SKM-1 (cell line): Measurements from ENCODE around the gene FLRT1.
A peak's percentile ranks its signal among the peaks of the same experiment; 100 is the strongest.
"Not testable (repeated sequence)": the region's sequence is repeated elsewhere in the genome, so short reads cannot be mapped to it uniquely, and the experiment has no call there.

Source experiments
- DNase-seq: peaks from one replicate; lab custom pipeline; 2025; ENCODE audit not compliant: unreplicated experiment; lab: John Stamatoyannopoulos, UW

Gene FLRT1

GRCh38 chr11:64044730-64045393 is 9.1 kb downstream of the FLRT1 start:
- peak; percentile 20 for DNase-seq

GRCh38 chr11:64045700-64046099 is 10.0 kb downstream of the FLRT1 start:
- no peak for DNase-seq

GRCh38 chr11:64047373-64047772 is 11.6 kb downstream of the FLRT1 start:
- not testable (repeated sequence) for DNase-seq

- DNase-seq = no peak
Measured at GRCh38 chr11:64048042-64048854, 12.5 kb downstream of the FLRT1 start.

- no peak for DNase-seq
Measured at GRCh38 chr11:64049509-64049908, 13.8 kb downstream of the FLRT1 start.

- no peak for DNase-seq
Measured at GRCh38 chr11:64051297-64051696, 15.6 kb downstream of the FLRT1 start.

GRCh38 chr11:64052436-64052835 is 16.7 kb downstream of the FLRT1 start:
- DNase-seq = no peak

GRCh38 chr11:64052938-64053622 is 17.3 kb downstream of the FLRT1 start:
- DNase-seq = no peak

GRCh38 chr11:64053699-64054098 is 18.0 kb downstream of the FLRT1 start:
- DNase-seq = no peak

GRCh38 chr11:64055077-64055476 is 19.3 kb downstream of the FLRT1 start:
- no peak for DNase-seq

- no peak for DNase-seq
Measured at GRCh38 chr11:64056213-64056785, 20.6 kb downstream of the FLRT1 start.

GRCh38 chr11:64056861-64057260 is 21.1 kb downstream of the FLRT1 start:
- DNase-seq = no peak

- no peak for DNase-seq
Measured at GRCh38 chr11:64057890-64058289, 22.2 kb downstream of the FLRT1 start.

GRCh38 chr11:64058494-64058893 is 22.8 kb downstream of the FLRT1 start:
- no peak for DNase-seq

- DNase-seq = no peak
Measured at GRCh38 chr11:64059339-64060140, 23.8 kb downstream of the FLRT1 start.

GRCh38 chr11:64060263-64060860 is 24.6 kb downstream of the FLRT1 start:
- no peak for DNase-seq

- no peak for DNase-seq
Measured at GRCh38 chr11:64060861-64061444, 25.2 kb downstream of the FLRT1 start.

- no peak for DNase-seq
Measured at GRCh38 chr11:64062185-64063039, 26.7 kb downstream of the FLRT1 start.

- no peak for DNase-seq
Measured at GRCh38 chr11:64063777-64064176, 28.0 kb downstream of the FLRT1 start.
